ENCODE measurements around the gene FOXO6.

Gene FOXO6

DNA sequence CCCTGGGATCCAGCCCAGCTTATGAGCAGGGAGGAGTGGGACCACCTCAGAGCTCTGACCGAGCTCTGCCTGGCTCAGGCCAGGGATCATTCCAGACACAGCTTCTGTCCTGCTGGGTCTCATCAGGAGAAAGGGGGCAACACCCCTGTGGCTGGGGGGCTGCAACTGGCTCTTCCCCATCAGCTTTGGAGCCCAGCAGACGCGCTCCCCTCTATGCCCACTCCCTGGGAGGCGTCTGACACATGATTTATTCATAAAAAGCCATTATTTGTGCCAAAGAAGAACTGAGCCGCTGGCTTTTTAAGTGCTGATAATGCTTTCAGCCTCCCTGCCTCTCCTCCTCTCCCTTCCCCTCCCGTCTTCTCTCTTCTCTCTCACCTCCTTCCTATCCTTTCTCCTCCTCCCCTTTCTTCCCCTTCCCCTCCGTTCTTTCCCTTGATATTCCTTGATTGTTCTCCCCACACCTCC, 25.0 kb downstream of the FOXO6 start:
- no peak for DNase-seq

- peak; percentile 73 for DNase-seq
These were observed 26.4 kb downstream of the FOXO6 start for GRCh38 chr1:41387667-41388091.

- DNase-seq = no peak
These were observed 27.3 kb downstream of the FOXO6 start for GRCh38 chr1:41388510-41388909.

DNA sequence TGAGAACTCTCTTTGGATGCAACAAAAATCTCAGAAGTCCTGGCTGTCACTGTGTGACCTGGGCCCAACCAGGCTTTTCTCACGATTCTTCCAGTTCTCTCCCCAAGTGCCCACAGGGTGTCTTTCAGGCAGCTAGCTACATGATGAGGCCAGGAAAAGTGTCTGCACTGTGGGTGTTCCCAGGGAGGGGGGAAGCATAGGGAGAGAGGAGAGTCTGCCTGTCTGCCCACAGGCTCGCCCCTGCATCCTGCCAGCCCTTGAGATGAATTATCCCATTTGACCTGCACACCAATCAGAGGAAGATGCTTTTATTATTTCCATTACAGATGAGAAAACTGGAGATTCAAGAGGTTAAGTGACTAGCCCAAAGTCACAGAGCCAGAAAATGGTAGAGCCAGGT, 27.8 kb downstream of the FOXO6 start:
- no peak for DNase-seq

GRCh38 chr1:41390166-41390565, 28.9 kb downstream of the FOXO6 start:
- no peak for DNase-seq

DNA sequence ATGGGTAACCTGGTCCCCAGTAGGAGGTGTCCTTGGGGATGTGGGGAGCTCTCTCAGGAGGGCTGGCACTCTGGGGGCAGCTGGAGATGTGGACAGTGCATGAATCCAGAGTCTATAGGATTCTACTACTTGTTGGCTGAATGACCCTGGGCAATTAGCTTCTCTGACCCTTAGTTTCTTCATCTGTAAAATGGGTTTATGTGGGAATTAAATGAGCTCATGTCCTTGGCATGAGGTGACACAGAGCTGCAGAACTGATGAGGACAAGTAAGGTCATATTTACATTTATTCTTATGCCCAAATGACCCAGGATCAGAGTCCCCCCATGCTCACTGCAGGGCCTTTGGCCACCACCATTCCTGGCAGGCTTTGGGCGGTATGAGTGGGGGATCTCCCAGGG, 29.3 kb downstream of the FOXO6 start:
- no peak for DNase-seq

DNA sequence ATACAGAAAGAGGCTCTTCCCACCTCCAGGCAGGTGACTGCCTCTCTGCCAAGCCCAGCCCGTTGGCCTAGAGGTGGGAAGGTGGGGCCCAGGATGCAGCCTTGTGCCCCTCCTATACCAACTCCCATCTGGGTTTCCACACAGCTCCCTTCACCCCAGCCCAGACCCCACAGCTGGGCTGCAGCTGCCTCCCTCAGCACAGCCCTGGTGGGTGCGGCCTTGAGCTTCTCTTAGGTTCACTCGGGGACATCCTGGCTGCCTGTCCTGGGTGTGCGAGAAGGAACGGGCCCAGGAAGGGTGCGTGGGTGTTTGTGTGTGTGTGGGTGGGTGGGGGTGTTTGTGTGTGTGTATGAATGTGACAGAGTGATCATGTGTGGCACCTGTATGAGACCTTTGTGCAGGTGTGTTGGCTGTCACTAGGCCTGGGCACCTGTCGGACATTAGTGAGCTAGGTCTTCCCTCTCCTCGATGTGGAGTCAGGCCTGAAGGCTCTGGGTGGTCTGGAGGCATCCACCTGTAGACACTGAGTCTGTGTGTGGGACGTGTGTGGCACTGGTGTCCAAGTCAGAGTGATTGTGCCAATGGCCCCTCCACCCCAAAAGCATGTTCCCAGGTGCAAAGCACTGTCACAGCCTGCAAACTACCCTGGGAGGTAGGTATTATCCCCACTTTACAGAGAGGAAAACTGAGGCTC, 30.7 kb downstream of the FOXO6 start:
- no peak for DNase-seq

- no peak for DNase-seq
These were observed 31.3 kb downstream of the FOXO6 start for GRCh38 chr1:41392528-41392924.

DNA sequence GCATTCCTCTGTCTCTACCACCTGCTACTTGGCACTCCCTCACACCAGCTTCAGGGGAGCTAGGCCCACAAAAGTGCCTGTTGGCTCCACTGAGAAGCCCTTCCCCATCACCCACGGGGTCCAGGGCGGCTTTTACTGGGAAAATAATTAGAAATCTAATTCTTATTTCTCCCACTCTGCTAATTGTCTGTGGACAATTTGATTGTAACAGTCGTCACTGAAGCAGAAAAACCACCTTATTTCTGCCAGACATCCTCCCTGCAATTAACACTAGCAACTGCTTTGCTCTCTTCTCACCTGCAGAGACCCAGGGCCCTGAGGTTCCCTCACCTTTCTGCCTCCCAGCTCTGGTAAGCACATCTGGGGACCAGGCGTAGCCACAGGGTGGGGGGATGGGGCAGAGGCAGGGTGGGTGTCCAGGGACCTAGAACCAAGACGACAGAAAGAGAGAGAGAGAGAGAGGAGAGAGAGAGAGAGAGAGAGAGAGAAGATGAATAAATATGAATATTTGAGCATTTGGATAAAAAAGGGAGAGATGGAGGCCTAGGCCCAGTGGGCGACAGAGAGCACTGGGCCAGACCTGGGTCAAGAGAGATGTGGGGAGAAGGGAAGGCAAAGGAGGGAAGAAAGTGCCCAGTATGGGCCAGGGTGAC, 32.6 kb downstream of the FOXO6 start:
- DNase-seq = no peak

DNA sequence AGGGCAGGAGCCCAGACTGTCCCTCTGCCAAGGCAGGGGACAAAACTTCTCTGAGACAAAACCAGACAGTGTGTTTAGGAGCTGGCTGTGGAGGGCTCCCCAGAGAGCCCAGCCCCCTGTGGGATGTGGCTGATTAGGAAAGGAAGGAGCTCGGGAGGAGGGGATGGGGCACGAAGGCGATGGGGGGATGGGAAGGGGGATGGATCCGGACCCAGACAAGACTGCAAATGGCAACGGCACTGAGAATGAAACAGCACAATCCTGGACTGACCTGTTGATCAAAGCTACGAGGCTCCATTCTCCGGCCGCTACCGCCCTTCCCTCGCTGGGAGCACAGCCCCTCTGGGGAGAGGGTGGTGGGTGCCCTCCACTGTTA, 33.1 kb downstream of the FOXO6 start:
- DNase-seq = no peak

- no peak for DNase-seq
These were observed 34.0 kb downstream of the FOXO6 start for GRCh38 chr1:41394959-41395956.

GRCh38 chr1:41396084-41396483, 34.9 kb downstream of the FOXO6 start:
- DNase-seq = no peak

GRCh38 chr1:41397020-41397419, 35.8 kb downstream of the FOXO6 start:
- no peak for DNase-seq

DNA sequence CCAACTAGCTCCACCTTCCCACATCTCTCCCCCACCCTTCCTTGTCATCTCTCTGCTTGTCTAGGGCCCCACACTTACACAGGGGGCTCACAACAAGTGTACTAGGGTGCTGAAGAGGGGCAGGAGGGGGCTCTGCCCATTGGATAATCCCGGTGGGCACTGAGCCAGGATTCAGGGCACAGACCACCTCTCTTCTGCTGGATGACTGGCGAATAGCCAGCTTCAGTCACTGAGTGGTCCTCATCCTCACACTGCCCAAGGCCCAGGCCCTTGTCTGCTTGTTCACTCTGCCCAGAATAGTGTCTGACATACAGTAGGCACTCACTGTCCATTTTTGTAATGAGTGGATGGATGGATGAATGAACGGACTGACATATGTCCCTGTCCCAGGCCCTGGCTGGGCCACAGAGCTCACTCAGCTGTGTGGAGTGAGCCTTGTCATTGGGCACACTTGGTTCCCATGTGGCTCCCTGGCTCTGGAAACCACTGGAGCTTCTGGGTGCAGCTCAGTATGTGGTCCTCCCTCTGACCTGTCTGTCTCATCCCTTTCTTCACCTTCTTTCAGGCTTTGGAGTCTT, 36.6 kb downstream of the FOXO6 start:
- DNase-seq = no peak

DNA sequence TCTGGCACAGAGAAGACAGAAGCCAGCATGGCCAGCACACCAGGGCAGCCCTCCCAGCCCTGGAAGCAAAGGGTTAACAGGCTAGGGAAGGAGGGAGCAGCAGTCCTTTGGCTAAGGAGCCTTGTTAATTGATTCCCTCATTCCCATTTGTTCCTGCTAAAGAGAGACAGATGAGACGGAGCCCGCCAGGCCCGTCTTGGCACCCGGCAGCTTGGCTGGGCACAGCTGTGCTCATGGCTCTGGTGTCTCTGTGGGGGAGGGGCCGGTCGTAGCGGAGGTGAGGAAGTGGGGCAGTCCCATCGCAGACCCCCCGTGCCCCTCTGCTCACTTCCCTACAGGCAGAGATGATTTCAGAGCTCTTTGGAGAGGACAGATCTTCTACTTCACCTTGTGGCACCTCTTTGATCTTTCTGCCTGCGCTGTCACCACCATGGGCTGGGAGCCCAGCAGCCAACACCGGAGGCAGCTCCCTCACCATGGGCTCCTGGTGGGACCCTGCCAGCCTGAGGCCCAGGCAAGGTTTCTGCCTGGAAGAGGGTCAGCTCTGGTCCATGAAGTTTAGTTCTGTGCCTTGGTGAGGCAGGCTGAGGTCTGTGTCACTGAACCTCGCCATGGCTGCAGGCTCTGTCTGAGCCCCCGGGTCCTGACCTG, 38.0 kb downstream of the FOXO6 start:
- no peak for DNase-seq

DNA sequence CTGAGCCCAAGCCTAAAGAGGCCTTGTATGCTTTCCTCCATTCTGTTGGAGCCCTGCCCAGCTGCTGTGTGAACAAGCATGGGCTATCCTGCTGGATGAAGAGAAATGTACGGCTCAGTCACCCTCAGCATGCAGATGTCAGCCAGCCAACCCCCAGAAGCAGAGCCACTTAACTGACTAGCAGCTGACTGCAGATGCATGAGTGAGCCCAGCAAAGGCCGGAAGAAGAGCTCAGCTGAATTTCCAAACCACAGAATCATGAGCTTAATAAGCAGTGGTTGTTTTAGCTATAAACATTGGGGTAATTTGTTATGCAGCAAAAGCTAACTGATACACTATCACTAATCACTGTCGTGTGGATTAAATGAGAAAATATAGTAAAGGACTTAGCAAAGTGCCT, 39.0 kb downstream of the FOXO6 start:
- no peak for DNase-seq

DNA sequence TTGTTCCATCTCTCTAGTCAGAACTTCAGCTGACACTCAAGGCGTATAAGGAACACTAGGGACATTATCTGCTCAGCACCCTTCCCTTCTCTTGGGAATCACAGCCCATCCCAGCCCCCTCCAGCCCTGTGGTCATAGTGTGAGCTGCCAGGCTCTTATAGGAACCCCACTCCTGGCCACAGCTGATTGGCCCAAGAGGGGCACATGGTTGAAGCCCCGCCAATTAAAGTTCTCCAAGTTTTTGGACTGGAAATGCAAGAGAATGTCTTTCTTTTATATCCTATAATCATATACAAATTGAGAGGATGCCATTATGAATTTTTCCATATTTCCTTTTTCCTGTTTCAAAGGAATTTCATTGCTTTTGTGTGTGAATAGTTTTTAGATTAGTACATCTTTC, 40.7 kb downstream of the FOXO6 start:
- no peak for DNase-seq

- DNase-seq = no peak
These were observed 43.1 kb downstream of the FOXO6 start for GRCh38 chr1:41404308-41404761.

DNA sequence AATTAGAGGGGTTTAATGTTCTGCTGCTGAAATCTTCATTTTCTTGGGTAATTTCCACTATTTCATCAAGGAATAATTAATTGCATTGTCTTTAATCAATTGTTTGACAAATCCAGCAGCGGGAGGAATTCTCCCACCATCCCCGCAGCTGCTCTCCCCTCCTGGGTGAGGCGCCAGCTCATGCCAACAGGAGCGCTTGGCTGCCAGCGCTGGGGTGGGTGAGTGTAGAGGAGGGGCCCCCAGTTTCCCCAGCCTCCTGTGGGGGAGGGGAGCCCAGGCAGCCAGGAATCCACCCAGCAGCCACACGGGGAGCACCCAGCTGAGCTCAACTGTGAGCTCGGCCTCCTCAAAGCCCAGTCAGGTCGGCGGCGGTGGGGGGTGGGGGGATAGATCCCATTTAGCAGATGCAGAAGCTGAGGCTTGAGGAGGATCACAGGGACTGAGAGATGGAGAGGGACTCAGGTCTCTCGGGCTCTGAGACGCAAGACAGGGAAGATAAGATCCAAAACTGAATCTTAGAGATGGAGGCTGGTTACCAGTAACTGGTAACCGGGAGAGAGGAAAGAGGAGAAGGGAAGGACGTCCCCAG, 46.5 kb downstream of the FOXO6 start:
- no peak for DNase-seq

DNA sequence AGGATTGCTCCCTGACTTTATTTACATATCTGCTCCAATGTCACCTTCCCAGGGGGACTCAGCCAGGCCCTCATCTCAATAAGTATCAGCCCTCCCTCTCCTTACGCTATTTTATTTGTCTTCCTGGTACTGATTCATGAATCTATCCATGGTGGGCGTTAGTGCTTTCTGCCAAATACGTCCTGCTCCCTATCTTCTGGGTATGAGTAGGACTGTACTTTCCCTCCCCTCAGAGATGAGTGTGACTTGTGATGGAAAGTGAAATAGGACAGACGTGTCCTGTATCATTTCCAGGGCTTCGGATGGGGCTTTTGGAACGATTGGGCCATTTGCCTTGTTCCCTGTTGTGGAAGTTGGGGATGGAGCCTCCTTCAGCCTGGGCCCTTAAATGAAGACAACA, 47.5 kb downstream of the FOXO6 start:
- no peak for DNase-seq

GRCh38 chr1:41409825-41410224, 48.6 kb downstream of the FOXO6 start:
- DNase-seq = no peak

GRCh38 chr1:41410462-41410861, 49.2 kb downstream of the FOXO6 start:
- DNase-seq = no peak

Measured in NCI-H1417 treated with DMSO at 0.1 percent for 48 hours (cell line).